DMS153 treated with DMSO at 0.1 percent for 48 hours (cell line): ENCODE results near the gene IGF2R.
"Not testable (repeated sequence)": the region's sequence is repeated elsewhere in the genome, so short reads cannot be mapped to it uniquely, and the experiment has no call there.

Source experiments
- DNase-seq: peaks from one replicate; lab custom pipeline; 2025; ENCODE audit not compliant: unreplicated experiment; lab: John Stamatoyannopoulos, UW

Gene IGF2R

GRCh38 chr6:160134779-160135547 is 166.1 kb downstream of the IGF2R start:
- DNase-seq = no peak

- DNase-seq = no peak
These were observed 167.2 kb downstream of the IGF2R start for GRCh38 chr6:160135907-160136655.

- DNase-seq = no peak
These were observed 168.5 kb downstream of the IGF2R start for GRCh38 chr6:160137130-160137988.

GRCh38 chr6:160137989-160138835 is 169.3 kb downstream of the IGF2R start:
- peak; percentile 10 for DNase-seq

GRCh38 chr6:160138839-160139419 is 170.0 kb downstream of the IGF2R start:
- DNase-seq = no peak

- DNase-seq = no peak
These were observed 170.6 kb downstream of the IGF2R start for GRCh38 chr6:160139420-160139851.

GRCh38 chr6:160140493-160140892 is 171.6 kb downstream of the IGF2R start:
- not testable (repeated sequence) for DNase-seq

- DNase-seq = no peak
These were observed 172.3 kb downstream of the IGF2R start for GRCh38 chr6:160141001-160141726.

- no peak for DNase-seq
These were observed 173.3 kb downstream of the IGF2R start for GRCh38 chr6:160142115-160142715.

GRCh38 chr6:160146454-160147145 is 177.7 kb downstream of the IGF2R start:
- DNase-seq = no peak

GRCh38 chr6:160147146-160147536 is 178.3 kb downstream of the IGF2R start:
- DNase-seq = no peak

GRCh38 chr6:160154471-160154870 is 185.6 kb downstream of the IGF2R start:
- DNase-seq = no peak

GRCh38 chr6:160156842-160157241 is 188.0 kb downstream of the IGF2R start:
- DNase-seq = no peak

GRCh38 chr6:160160450-160160849 is 191.6 kb downstream of the IGF2R start:
- no peak for DNase-seq
